Panc1 (cell line): ENCODE measurements around the gene UBTF.
A peak's percentile ranks its signal among the peaks of the same experiment; 100 is the strongest.

ENCODE experiments used
- POLR2AphosphoS5 ChIP-seq: IDR thresholded peaks from 2 replicates; pipeline ENCODE4 v1.6.1; 2012; ENCODE audit warnings: mild to moderate bottlenecking, low read depth, low read length, moderate library complexity
- SIN3A ChIP-seq: IDR thresholded peaks from 2 replicates; pipeline ENCODE4 v1.6.1; 2012; ENCODE audit warnings: low read depth, mild to moderate bottlenecking, low read length, moderate library complexity, borderline replicate concordance; ENCODE audit not compliant: insufficient read depth
- TF ChIP-seq, protein P1 (sequence below), 2 experiments: IDR thresholded peaks; 2 replicates each; pipeline ENCODE4 v1.6.1; 2011 to 2012; ENCODE audit warnings: low read depth in 2 of 2, control low read depth in 1 of 2, low read length in 1 of 2, mild to moderate bottlenecking in 1 of 2, moderate library complexity in 1 of 2; ENCODE audit not compliant: insufficient read depth in 1 of 2
- TF ChIP-seq, protein P2 (sequence below): fragments of 450-650 bp; IDR thresholded peaks from 2 replicates; pipeline ENCODE4 v1.5.1; 2017; ENCODE audit warnings: mild to moderate bottlenecking

GRCh38 chr17:44200478-44201155 lies 18.9 kb downstream of the UBTF start:
- TF ChIP-seq, protein P1, sequence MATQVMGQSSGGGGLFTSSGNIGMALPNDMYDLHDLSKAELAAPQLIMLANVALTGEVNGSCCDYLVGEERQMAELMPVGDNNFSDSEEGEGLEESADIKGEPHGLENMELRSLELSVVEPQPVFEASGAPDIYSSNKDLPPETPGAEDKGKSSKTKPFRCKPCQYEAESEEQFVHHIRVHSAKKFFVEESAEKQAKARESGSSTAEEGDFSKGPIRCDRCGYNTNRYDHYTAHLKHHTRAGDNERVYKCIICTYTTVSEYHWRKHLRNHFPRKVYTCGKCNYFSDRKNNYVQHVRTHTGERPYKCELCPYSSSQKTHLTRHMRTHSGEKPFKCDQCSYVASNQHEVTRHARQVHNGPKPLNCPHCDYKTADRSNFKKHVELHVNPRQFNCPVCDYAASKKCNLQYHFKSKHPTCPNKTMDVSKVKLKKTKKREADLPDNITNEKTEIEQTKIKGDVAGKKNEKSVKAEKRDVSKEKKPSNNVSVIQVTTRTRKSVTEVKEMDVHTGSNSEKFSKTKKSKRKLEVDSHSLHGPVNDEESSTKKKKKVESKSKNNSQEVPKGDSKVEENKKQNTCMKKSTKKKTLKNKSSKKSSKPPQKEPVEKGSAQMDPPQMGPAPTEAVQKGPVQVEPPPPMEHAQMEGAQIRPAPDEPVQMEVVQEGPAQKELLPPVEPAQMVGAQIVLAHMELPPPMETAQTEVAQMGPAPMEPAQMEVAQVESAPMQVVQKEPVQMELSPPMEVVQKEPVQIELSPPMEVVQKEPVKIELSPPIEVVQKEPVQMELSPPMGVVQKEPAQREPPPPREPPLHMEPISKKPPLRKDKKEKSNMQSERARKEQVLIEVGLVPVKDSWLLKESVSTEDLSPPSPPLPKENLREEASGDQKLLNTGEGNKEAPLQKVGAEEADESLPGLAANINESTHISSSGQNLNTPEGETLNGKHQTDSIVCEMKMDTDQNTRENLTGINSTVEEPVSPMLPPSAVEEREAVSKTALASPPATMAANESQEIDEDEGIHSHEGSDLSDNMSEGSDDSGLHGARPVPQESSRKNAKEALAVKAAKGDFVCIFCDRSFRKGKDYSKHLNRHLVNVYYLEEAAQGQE (IDR thresholded peaks at IDR 0.05; ENCODE audit: insufficient read depth in 1 of 2, low read depth in 2 of 2, low read length in 1 of 2): no peak
- TF ChIP-seq POLR2AphosphoS5: 0 out of 2 replicates have a peak, but pooled peaks have one; percentile 28
- TF ChIP-seq, protein P2, sequence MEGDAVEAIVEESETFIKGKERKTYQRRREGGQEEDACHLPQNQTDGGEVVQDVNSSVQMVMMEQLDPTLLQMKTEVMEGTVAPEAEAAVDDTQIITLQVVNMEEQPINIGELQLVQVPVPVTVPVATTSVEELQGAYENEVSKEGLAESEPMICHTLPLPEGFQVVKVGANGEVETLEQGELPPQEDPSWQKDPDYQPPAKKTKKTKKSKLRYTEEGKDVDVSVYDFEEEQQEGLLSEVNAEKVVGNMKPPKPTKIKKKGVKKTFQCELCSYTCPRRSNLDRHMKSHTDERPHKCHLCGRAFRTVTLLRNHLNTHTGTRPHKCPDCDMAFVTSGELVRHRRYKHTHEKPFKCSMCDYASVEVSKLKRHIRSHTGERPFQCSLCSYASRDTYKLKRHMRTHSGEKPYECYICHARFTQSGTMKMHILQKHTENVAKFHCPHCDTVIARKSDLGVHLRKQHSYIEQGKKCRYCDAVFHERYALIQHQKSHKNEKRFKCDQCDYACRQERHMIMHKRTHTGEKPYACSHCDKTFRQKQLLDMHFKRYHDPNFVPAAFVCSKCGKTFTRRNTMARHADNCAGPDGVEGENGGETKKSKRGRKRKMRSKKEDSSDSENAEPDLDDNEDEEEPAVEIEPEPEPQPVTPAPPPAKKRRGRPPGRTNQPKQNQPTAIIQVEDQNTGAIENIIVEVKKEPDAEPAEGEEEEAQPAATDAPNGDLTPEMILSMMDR: no peak
- TF ChIP-seq SIN3A: no peak
